Neural crest cell (in vitro differentiated cells): ENCODE measurements around the gene ZC3H13. TPM values are rescaled to one million over a fixed set of nuclear protein-coding genes. Genes with fewer than 3 reads are reported as not detected.

Experiments used
- DNase-seq: peaks from one replicate; pipeline ENCODE4 v3.0.0; 2021; ENCODE audit warnings: low read depth, mixed read lengths, low spot score
- H3K27ac Mint-ChIP-seq: one replicate; pipeline ENCODE4 v1.8.0; 2021; ENCODE audit warnings: mild to moderate bottlenecking, mixed read lengths; ENCODE audit not compliant: unreplicated experiment
- H3K27me3 Mint-ChIP-seq: 2 replicates; pipeline ENCODE4 v1.8.0; 2021; ENCODE audit warnings: low read depth, mild to moderate bottlenecking, mixed read lengths
- H3K36me3 Mint-ChIP-seq: 2 replicates; pipeline ENCODE4 v1.8.0; 2021; ENCODE audit warnings: low read depth, mild to moderate bottlenecking, mixed read lengths
- H3K4me1 Mint-ChIP-seq: 2 replicates; pipeline ENCODE4 v1.8.0; 2021; ENCODE audit warnings: mixed read lengths
- H3K4me3 Mint-ChIP-seq: one replicate; pipeline ENCODE4 v1.8.0; 2021; ENCODE audit warnings: mild to moderate bottlenecking, mixed read lengths
- H3K9me3 Mint-ChIP-seq: 2 replicates; pipeline ENCODE4 v1.8.0; 2021; ENCODE audit warnings: mixed read lengths
- total RNA-seq: library from RNA; stranded (reverse); gene quantifications from 2 replicates; pipeline ENCODE4 v1.2.1, GENCODE V29; 2021
- TF ChIP-seq, protein P1 (sequence below): fragments of 200-600 bp; sonication (generic); conservative IDR thresholded peaks from 2 replicates; pipeline ENCODE4 v1.5.0; 2021; ENCODE audit warnings: antibody characterized with exemption, mild to moderate bottlenecking

The ZC3H13 gene
- total RNA-seq, 1 donor from 2014 or later, result 103 TPM

DNA sequence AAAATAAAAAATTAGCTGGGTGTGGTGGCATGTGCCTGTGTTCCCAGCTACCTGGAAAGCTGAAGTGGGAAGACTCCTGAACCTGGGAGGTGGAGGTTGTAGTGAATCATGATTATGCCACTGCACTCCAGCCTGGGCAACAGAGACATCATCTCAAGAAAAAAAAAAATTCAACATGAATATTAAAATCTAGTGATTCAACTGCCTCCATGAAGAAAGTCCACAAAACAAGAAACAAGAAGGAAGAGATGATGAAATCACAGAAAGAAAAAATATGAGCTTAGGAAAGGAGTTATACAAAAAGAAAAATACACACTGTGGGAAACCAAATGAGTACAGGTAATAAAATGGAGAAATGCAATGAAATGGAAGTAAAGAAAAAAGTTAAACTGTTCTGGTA, 101.4 kb downstream of the ZC3H13 start:
- Mint-ChIP-seq H3K4me3 (no peak overlapping the region), H3K4me1 (no peaks in the 10 kb centered on the region), H3K36me3 (peaks cover 18% of the 10 kb centered on the region), H3K27ac (no peak overlapping the region), H3K27me3 (no peaks in the 10 kb centered on the region), H3K9me3 (no peaks in the 10 kb centered on the region)
- TF ChIP-seq, protein P1, sequence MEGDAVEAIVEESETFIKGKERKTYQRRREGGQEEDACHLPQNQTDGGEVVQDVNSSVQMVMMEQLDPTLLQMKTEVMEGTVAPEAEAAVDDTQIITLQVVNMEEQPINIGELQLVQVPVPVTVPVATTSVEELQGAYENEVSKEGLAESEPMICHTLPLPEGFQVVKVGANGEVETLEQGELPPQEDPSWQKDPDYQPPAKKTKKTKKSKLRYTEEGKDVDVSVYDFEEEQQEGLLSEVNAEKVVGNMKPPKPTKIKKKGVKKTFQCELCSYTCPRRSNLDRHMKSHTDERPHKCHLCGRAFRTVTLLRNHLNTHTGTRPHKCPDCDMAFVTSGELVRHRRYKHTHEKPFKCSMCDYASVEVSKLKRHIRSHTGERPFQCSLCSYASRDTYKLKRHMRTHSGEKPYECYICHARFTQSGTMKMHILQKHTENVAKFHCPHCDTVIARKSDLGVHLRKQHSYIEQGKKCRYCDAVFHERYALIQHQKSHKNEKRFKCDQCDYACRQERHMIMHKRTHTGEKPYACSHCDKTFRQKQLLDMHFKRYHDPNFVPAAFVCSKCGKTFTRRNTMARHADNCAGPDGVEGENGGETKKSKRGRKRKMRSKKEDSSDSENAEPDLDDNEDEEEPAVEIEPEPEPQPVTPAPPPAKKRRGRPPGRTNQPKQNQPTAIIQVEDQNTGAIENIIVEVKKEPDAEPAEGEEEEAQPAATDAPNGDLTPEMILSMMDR, result no peak
- no peak for DNase-seq

DNA sequence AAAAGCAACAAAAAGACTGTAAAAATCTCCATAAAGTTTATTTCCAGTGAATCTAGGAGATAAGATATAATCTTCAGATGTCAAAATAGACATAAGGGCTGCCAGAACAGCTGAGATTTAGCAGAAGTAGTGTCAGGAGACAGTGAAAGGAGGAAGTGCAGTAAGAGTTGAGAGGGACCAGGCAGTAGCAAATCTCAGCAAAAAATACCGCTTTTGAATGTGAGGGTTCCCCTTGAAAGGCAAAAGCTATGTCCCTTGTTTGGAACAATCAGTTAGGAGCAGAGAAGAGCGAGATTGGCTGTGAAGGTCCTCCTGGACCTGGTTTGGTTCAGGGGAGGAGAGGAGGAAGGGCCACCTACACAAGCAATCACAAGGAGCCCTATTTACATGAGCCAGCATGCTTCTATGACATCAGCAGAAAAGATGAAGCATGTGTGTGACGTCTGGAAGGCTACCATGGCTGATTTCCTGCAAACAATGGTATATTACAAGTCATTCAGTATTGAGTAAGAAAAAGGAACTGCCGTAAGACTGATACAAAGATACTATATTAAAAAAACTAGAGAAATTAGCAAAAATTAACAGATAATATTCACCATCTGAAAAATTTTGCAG, 102.1 kb downstream of the ZC3H13 start:
- Mint-ChIP-seq H3K4me1 (no peaks in the 10 kb centered on the region), H3K27ac (no peak overlapping the region), H3K36me3 (peaks cover 18% of the 10 kb centered on the region), H3K4me3 (no peak overlapping the region), H3K27me3 (no peaks in the 10 kb centered on the region), H3K9me3 (no peaks in the 10 kb centered on the region)
- TF ChIP-seq, protein P1, result no peak
- DNase-seq, result no peak

DNA sequence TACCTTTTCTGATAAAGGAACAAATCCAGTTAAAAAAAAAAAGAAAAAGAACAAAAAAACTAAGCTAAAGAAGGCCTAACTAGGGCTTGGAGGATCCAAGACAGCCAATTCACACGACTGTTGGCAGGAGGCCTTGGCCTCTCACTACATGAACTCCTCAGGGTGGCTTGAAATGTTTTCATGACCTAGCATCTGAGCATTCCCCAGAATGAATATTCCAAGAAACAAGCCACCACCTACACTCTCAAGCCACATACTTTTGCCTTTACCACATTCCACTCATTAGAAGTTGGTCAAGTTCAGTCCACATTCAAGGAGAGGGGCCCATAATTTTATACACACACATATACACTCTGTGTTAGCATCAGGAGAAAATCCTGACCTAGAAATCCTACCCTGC, 103.4 kb downstream of the ZC3H13 start:
- Mint-ChIP-seq H3K27me3 (no peaks in the 10 kb centered on the region), H3K9me3 (no peaks in the 10 kb centered on the region), H3K4me3 (no peak overlapping the region), H3K27ac (no peak overlapping the region), H3K36me3 (peaks cover 14% of the 10 kb centered on the region), H3K4me1 (no peaks in the 10 kb centered on the region)
- TF ChIP-seq, protein P1, result no peak
- DNase-seq, result no peak

DNA sequence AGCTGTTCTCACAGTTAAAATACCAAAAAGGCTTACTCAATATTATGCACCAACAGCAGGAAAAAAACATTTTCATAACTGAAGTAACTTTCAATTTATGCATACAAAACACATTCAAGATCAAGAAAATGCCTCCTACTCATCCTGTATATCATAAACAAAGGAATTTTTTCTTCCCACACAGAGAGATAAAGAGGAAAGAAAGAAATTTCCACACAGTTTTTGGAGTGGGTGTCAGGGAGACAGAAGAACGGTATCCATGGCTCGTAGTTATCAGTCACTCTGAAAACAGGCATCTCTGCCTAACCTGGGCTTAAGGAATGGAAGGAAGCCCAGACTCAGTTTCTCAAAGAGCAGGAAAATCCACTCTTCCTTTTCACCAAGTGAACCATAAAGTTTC, 108.6 kb downstream of the ZC3H13 start:
- no peak overlapping the region for H3K27ac Mint-ChIP-seq
- no peaks in the 10 kb centered on the region for H3K4me1 Mint-ChIP-seq

DNA sequence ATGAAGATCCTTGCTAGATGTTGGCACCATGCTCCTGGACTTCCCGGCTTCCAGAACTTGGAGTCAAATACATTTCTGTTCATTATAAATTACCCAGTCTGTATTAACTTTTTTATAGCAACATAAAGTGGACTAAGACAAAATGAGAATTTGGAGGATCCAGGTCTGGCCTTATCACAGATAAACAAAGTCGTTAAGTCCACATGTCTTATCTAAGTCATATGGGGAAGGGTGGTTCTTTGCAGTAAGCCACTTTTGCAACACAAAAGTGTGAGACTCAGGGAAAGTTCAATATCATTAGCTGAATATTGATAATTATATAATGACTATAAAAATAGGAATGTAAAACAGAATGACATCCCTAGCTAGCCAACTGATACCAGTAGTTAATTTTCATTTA, 109.4 kb downstream of the ZC3H13 start:
- no peaks in the 10 kb centered on the region for H3K9me3 Mint-ChIP-seq
- H3K27ac Mint-ChIP-seq, result no peak overlapping the region
- H3K36me3 Mint-ChIP-seq, result no peaks in the 10 kb centered on the region
- TF ChIP-seq, protein P1, result no peak
- H3K4me3 Mint-ChIP-seq, result no peak overlapping the region
- no peaks in the 10 kb centered on the region for H3K27me3 Mint-ChIP-seq
- no peak for DNase-seq
- H3K4me1 Mint-ChIP-seq, result no peaks in the 10 kb centered on the region

More for the DNA sequence above, 108.6 kb downstream of the ZC3H13 start:
- Mint-ChIP-seq H3K27me3 (no peaks in the 10 kb centered on the region), H3K4me3 (no peak overlapping the region), H3K9me3 (no peaks in the 10 kb centered on the region), H3K36me3 (no peaks in the 10 kb centered on the region)
- DNase-seq, result no peak
- TF ChIP-seq, protein P1, result no peak
